ENCODE results near the gene CSTF3.
"Not testable (repeated sequence)": the region's sequence is repeated elsewhere in the genome, so short reads cannot be mapped to it uniquely, and the experiment has no call there.

CSTF3 gene

DNA sequence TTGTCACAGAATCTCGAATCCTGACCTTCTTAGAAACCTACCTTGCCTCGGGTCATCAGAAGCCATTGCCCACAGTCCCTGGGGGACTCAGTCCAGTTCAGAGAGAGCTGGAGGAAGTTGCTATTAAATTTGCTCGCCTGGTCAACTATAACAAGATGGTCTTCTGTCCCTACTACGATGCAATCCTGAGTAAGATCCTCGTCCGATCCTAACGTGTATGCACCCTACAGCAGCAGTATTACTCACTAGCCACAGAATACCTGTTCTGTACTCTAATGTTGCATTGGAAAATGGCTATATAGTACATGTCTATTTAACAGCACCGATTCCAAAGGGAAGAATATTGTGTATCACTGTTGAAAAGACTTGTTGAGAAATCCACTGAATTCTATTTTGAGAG lies 88.8 kb downstream of the CSTF3 start:
- FAIRE-seq: no peak

- no peak for FAIRE-seq
Measured at GRCh38 chr11:33068611-33069340, 92.5 kb downstream of the CSTF3 start.

GRCh38 chr11:33067294-33067693 lies 94.0 kb downstream of the CSTF3 start:
- no peak for FAIRE-seq

DNA sequence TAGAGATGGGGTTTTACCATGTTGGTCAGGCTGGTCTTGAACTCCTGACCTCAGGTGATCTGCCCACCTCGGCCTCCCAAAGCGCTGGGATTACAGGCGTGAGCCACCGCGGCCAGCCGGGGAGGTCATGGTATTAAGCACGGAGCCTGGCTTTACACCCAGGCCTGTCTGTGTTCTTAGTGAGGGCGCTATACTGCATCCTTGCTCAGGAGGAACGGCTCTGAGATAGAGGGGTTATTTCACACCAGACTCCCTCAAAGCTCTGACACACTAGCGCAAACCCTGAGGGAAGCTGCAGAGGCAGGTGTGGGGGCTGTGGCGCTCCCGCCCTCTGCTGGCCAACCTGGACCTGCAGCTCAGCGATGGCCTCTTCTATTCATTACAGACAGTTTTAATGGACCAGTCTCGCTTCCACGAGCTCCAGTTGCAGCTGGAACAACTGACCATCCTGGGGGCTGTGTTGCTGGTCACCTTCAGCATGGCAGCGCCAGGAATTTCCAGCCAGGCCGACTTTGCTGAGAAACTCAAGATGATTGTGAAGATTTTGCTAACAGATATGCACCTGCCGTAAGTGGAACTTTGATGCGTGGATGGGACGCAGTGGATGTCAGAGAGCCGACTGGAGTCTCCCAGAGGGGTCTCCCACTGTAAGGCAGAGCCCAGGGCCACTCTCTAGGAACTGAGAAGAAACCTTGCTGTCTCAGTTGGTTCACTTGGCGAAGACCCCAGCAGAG lies 95.7 kb downstream of the CSTF3 start:
- FAIRE-seq: no peak

GRCh38 chr11:33064866-33065265 lies 96.4 kb downstream of the CSTF3 start:
- no peak for FAIRE-seq

DNA sequence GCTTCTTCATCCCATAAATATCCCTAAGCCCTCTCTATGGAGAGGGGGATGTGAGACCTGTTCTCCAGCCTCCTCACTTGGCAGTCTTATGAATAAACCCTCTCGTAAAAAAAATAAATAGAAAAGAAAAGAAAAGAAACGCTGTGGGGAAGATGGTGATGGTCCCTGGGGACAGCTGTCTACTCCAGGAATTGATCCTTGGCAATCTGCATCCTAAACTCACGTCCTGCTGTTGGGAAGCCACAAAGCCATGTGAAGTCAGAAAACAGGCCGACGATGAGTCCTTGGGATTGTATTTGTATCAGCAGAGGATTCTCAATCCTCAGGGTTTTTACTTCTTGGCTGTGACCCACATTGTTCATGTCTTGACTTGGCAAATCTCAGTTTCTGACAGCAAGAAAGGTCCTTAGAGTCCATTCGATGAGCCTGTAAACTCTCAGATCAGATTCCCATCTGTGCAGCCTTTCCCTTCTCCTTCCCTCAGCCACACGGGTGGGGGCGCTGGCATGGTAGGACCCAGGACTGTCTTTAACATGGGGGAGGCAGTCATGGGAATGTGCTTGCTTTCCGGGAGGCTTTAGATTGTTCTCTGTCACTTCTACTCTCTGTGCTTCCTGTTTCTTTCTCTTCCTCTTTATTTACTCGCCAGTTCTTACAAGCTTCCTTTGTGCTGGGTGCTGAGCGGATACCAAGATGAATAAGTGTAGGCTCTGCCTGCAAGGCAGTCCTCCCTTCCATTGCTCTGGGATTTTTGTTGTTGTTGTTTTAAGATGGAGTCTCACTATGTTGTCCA lies 97.1 kb downstream of the CSTF3 start:
- no peak for FAIRE-seq

DNA sequence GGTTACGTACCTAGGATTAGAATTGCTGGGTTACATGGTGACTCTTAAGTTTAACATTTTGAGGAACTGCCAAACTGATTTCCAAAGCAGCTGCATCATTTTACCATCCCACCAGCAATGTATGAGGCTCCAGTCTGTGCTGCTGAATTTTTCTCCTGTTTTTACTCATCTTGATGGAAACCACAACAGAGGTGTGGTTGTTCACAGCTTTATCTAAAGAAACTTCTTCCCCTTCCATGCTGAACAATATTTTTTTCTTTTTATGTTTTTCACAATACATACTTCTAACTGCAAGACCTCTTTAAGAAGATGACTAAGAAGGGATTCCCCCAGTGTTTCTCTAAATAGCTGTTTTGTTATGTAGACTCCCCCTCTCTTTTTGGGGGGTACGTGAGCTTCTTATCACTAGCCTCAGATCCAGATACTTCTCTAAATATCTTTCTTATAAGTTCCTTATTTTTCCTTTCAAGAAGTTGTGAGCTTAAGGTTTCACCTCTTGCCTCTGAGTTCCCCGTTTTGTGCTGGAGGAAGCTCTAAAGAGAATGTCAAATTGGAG lies 97.9 kb downstream of the CSTF3 start:
- FAIRE-seq: no peak

DNA sequence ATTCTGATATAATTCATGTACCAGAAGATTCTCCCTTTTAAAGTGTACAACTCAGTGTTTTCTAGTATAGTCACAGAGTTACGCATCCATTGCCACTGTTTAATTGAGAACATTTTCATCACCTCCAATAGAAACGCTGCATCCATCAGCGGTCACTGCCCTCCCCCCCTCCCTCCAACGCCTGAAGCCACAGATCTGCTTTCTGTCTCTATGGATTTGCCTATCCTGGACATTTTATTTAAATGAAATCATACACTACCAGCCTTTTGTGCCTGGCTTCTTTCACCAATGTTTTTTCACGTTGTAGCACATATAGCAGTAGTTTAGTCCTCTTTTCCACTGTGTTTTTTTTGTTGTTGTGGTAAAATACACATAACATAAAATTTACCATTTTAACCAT lies 99.1 kb downstream of the CSTF3 start:
- FAIRE-seq: no peak

- FAIRE-seq: no peak
Measured at GRCh38 chr11:33060271-33060670, 101.0 kb downstream of the CSTF3 start.

DNA sequence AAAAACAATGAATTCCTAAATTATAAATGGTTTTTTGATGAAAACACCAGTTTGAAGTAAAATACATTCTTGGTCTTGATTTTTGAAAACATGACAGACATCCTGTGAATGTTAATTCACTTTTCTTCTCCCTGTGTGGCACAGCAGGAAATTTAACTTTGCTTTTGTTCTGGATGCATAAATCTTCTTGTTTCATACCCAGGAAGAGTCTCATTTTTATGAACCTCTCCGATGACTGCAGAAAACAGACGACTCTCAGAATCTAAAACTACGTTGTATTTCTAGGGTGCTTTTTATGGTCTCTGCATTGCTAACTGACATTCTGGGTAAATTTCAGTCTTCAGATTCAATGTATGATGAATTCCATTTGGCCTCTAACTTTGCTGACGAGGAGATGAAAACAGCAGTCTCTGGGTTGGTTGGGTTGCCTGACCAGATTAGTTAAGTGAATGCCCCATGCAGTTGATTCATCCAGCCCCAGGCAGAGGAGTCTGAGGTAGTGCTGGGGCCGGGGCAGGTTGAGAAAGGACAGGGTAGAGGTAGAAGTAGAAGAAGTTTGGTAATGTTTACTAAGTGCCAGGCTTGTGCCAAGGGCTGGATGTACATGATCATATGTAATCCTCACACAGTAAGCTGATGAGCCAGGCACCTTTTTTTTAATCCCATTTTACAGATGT lies 101.8 kb downstream of the CSTF3 start:
- FAIRE-seq: no peak

DNA sequence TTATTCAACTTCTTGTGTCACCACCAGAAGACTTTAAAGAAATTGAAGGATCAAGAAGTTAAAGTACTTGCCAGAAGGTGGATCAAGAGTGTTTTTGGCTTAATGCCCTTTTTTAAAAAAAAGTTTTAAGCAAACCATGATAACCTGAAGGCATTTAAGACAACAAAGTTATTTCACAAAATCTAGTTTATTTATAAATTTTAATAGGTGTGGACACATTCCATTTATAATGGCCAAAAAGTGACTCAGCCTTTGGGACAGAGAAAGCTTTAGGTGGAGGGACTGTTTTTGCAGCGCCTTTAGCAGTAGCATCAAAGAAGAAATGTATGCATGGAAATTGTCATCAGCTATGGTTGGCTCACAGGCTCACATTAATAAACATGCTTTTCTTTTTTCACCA lies 104.0 kb downstream of the CSTF3 start:
- FAIRE-seq: no peak

- no peak for FAIRE-seq
Measured at GRCh38 chr11:33055375-33055774, 105.9 kb downstream of the CSTF3 start.

DNA sequence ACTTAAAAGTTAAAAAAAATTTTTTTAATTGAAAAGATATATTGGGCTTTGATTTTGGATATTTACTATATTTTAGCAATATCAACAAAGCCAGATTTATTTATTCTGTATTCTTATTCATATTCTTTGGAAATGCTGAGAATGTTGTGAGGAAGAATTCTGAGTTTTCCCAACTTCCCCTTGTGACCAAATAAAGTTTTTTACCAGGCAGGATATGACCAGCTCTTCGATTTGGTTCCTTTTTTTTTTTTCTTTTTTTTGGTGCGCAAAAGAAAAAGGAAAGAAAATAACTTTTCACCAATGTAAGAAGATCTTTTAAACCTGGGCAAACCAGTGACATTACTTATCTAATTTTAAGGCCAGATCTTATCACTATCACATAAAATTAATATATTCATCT lies 109.0 kb downstream of the CSTF3 start:
- FAIRE-seq: no peak

DNA sequence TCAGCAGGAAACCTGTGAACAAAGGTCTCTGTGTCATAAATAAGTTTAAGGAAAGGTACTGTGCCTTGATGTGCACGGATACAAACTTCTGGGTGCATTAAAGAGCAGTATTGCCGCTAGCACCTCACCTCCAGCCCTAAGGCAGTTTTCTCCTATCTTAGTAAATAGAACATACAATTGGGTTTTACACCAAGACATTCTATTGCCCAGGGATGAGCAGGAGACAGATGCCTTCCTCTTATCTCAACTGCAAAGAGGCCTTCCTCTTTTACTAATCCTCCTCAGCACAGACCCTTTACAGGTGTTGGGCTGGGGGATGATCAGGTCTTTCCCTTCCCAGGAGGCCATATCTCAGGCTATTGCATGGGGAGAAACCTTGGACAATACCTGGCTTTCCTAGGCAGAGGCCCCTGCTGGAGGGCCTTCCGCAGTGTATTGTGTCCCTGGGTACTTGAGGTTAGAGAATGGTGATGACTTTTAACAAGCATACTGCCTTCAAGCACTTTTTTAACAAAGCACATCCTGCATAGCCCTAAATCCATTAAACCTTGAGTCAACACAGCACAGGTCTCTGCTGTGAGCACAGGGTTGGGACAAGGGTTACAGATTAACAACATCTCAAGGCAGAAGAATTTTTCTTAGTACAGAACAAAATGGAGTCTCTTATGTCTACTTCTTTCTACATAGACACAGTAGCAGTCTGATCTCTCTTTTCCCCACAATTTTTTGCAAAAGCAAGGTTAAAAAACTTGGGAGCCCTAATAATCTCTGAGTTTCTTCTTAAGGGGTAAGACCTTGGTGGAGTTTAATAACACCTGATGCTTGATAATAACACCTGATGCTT lies 111.5 kb downstream of the CSTF3 start:
- not testable (repeated sequence) for FAIRE-seq

- not testable (repeated sequence) for FAIRE-seq
Measured at GRCh38 chr11:33048701-33049100, 112.6 kb downstream of the CSTF3 start.

DNA sequence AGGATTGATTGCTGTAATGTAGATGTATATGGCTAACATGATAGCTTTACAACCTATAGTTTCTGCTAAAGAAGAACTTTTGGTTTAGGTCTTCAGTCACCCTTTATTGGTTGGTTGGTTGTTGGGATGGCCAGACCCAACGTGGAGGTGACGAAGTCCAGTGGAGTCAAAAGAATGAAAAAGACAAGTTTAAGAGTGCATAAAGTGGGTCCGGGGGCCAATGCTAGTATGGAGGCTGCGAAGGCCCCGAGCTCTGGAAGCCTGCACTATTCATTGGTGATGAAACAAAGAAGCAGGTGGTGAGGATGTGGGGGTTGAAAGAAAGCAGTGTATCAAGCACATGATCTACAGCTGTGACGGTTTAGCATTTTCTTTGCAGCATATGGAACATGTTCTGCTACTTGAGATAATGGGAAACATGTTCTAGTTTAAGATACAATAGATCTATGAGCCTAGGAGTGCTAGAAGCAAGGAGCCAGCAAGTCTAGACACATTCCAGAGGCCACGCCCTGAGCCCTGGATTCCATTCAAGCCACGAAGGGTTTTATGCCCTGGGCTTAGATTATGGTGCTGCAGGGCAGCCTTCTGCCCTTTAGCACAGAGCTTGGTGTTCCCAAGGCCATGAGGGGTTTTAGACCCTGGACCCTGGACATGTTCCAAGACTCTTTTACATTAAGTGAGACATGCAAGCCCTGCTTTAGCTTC lies 115.6 kb downstream of the CSTF3 start:
- no peak for FAIRE-seq

GRCh38 chr11:33044285-33044756 lies 117.0 kb downstream of the CSTF3 start:
- FAIRE-seq: no peak

GRCh38 chr11:33043221-33043830 lies 118.0 kb downstream of the CSTF3 start:
- no peak for FAIRE-seq

- FAIRE-seq: no peak
Measured at GRCh38 chr11:33040862-33041453, 120.3 kb downstream of the CSTF3 start.
